ENCODE results near the gene TTC9. TPM values are rescaled to one million over a fixed set of nuclear protein-coding genes. Genes with fewer than 3 reads are reported as not detected.

TTC9 gene
- total RNA-seq, 5 donors from 2014 or later (not counting 1 experiment from before 2014, with no cell fraction given) = 14.4 to 23.4 (median 17.8) TPM

Other genes with a start within 250 kb of the TTC9 start
- gene SYNJ2BP, start 224.8 kb upstream of the TTC9 start, total RNA-seq = 10 to 100 TPM; 12.4 to 18.6 (median 13.2) TPM
- gene ADAM21, start 189.7 kb upstream of the TTC9 start, total RNA-seq = under 1 TPM in 2 of 5 donors, not detected in 3; 0.12 to 0.14 TPM
- 1 to 10 TPM in 3 of 5 donors, under 1 TPM in 2; 0.89 to 1.4 (median 1.2) TPM for gene ADAM20, start 106.9 kb upstream of the TTC9 start, total RNA-seq
- gene MED6, start 41.3 kb upstream of the TTC9 start, total RNA-seq = 10 to 100 TPM; 45.1 to 96.4 (median 53.3) TPM
- 1 to 10 TPM; 4.8 to 7.0 (median 6.6) TPM for gene MAP3K9, start 167.6 kb downstream of the TTC9 start, total RNA-seq